HG03025 (cell line): ENCODE data around the gene BTBD9.

Experiments
- ATAC-seq: cut with Tn5 transposase; IDR thresholded peaks from one replicate; pipeline ENCODE4 v1.9.1; 2021; ENCODE audit warnings: mild to moderate bottlenecking, moderate library complexity; ENCODE audit not compliant: unreplicated experiment, low FRiP score

The BTBD9 gene

DNA sequence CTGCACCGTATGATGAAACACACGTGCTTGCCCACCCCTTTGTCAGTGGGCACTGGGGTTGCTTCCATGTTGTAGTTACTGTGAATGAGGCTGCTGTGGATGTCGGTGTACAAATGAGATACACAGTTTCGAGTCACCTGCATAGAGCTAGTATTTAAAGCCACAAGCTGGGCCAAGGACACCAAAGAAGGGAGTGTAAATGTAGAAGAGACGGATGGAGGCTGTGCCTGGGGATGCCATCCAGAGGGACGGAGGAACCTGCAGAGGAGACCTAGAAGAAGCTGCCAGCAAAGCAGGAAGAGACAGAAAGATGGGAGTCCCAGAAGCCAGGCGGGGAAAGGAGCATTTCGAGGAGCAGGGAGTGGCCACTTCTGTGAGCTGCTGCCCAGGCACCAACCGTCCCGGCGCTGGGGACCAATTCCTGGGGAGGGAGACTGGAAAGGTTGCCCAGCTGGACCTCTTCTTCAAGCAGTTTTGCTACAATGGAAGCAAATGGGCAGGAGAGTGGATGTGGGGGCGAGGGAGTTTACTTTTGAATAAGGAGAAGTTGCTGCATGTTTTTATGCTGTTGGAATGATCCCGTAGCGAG lies 480.9 kb downstream of the BTBD9 start:
- ATAC-seq: no peak

DNA sequence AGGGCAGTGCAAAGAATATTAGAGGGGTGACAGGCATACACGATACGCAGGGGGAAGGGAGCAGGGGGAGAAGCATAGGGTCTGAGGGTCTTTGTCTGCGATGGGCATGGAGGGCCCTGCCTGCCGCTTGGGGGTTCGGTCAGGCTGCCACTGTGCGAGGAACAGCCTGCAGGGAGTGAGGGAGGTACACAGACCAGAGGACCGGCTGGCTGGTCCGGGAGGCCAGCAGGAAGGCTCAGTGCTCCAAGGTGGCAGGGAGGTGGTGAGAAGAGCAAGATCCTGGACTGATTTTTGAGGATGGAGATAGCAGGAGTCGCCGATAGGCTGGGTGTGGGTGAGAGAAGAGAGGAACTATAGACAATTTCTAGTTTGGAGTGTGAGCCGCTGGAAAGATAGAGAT lies 481.8 kb downstream of the BTBD9 start:
- ATAC-seq: no peak

DNA sequence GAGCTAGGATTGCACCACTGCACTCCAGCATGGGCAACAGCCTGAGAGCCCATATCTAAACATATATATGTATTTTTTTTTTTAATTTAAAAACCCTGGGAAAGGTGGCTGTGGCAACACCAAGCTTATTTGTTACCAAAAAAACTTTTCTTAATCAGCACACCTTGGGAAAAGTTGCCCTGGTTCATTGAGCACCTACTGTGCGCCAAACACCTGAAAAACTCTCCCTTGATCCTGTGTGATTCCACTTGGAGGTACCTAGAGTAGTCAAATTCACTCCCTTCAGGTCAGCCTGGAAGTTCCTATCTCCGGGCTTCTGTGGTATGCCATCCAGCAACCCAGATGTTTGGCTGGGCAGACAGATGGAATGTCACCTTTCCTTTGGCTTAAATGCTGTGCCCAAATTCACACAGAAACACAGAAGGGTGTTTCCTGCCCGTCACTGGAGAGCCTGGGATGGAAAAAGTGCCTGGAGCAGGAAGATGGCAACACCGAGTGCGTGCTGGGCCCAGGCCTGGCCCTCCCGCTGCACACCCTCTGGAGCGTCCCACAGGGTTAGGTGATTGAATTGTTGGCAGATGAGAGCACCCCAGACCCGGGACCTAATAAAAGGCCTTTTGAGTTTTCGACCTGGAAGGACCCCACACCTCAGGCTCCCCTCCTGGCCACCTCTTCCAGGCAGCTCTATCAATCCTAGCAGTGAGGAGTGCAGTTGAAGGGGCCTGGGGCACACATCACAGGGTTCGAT lies 482.7 kb downstream of the BTBD9 start:
- no peak for ATAC-seq

DNA sequence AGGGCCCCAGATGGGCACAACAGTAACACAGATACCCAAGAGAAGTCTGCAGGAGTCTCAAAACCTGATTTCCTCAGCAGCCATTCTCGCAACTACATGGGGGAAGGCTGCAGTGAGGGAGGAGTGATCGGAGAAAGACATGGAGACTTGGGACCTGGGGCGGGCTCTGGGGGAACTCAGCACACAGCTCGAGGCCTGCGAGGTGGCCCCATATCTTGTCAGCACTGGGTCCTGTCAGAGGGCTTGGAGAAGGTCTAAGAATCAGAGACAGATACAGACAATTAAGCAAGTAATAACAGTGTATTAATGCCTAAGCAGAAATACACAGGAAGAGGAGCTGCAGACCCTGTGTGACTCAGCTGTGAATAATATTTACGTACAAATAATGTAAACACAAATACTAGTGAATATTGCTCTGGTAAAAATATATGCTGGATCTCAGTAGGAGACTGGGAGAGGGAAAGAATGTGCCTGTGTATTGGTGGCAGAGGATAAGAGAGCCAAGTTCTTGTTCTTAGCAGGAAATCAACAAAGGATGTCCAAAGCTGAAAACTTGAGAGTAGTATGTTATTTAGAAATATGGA lies 484.0 kb downstream of the BTBD9 start:
- no peak for ATAC-seq

DNA sequence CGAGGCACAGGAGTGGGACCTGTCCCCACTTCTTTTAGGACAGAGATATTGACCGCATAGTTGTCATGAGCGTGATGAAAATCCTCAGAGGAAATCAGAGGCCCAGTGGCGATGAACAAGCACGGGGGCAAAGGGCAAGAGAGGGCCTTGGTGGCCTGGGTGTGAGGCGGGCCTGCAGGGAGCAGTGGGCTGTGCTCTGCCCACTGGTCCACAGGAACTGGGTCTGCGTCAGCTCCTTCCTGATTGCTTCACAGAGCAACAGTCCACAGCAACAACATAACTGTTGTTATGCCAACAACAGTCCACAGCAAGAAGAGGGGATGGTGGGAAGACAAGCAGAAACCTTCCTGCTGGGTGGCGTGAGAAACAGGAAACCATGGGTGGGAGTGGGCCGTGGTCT lies 484.6 kb downstream of the BTBD9 start:
- ATAC-seq: no peak

DNA sequence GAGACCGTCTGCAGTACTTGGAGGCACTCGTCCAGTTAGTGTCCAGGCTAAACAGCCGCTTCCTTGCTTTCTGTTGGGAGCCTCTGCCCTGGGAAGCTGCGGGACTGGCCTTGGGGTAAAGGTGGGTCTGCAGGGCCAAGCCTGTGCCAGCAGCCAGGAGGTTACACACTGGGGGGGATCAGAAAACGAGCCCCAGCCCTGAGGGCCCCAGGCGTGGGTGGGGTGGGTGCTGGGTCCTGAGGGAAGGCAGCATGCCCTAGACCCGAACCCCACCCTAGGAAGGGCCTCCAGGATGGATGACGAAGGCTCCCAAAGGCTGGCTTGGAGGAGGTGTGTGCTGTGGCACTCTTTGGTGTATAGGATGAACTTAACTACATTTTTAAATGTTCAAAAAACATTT lies 485.0 kb downstream of the BTBD9 start:
- no peak for ATAC-seq

DNA sequence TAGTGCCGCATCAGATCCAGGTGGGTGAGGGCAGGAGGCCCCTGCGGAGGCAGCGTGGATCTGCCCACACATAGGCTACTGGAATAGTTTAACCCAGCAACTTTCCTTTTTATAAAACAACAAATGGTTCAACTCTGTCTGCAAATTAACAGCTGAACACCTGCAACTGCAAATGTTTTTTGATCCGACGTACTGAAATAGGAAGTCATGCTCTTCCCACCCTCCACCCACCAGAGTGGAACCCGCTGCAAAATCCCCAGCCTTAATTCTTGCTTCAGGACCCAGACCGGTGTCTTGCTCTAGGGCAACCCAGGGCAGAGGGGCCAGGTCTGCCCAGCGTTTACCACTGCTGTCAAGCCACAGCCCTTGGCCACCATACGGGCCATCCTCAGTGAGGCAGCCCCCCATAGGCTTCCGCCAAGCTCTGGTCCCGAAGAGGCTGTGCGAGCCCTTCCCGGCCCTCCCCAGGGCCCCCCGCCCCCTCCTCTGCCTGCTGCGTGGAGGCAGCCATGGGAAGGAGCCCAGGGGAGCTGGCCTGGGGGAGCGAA lies 485.9 kb downstream of the BTBD9 start:
- no peak for ATAC-seq

DNA sequence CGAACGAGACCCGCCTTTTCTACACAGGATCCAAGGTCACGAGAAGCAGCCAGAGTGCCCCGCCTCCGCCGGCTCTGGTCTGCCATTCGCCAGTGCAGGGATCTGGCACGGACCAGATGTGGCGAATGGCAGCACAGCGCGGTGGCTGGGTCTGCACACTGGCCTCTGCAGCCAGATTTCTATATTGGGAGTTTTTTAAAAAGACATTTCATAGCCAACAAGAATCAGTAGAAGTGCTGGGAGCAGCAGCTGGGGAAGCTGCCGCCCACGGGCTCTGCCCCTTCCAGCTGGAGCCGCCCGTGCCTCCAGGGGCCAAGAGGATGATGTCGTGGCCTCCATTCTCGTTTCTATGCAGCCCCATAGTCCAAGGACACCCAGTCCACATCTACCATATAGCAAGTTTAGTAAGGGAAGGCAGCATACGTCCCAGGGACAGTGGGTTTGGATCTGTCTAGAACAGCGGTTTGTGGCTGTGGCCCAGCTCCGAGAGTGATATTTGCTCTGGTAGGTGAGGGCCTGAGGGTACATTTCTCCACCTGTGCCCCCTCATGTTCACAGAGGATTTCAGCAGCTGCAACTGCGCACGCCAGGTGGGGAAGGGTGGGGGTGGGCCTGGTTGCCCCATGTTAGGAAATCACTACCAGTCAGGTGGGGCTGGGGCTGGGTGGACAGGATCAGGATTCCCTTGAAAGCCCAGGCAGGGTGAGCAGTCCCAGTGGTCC lies 486.5 kb downstream of the BTBD9 start:
- no peak for ATAC-seq

DNA sequence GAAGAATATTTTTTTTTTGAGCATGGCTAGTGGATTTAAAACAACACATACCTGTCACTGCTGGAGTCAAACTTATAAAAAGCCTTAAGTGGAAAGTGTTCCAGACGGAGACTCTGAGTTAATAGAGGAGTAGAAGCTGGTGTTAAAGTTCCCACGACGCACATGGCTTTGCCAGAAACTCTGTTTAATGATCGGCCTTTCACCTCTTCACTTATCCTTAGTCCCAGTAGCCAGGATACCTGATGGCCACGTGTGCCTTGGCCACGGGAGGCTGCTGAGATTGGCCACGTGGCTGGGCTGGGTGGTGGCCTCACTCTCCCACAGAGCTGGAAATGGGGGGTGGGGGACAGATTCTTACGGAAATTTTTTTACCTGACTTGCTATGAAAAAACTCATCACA lies 487.1 kb downstream of the BTBD9 start:
- no peak for ATAC-seq

DNA sequence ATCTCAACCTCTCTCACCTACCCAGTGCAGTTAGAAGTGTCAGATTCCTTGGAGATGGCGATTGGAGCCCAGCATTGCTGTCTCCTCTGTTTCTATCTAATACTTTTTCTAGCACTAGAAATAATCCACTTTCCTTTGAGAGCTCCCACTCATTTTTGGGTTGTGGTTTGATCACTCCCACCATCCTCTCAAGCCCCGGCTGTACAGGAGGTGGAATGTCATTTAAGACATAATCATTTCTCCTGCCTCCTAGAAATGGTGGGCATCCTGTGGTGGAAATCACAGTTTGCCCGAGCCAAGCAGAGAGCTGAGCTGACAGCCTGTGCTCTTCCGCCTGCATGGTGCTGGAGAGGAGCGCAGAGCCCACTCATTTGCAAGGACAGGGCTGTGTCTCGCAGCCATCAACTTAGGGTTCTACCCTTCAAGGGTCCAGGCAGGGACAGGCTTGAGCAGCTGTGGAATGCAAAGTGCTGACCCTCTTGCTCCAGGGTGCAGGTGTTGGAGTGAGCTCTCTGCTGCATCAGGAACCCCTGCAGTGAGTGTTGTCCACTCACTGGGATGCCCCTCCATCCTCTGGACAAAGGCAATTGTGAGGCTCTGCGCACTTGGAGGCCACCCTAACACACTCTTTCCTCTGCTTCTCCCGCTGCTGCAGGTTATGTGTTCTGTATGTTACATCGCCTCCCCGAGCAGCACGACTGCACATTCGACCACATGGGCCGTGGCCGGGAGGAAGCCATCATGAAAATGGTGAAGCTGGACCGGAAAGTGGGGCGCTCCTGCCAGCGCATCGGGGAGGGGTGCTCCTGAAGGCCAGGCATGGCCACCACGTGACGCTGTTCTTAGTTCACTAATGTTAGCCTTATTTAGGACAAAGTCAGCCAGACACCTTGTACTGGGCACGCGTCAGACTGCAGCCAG lies 487.9 kb downstream of the BTBD9 start:
- no peak for ATAC-seq

DNA sequence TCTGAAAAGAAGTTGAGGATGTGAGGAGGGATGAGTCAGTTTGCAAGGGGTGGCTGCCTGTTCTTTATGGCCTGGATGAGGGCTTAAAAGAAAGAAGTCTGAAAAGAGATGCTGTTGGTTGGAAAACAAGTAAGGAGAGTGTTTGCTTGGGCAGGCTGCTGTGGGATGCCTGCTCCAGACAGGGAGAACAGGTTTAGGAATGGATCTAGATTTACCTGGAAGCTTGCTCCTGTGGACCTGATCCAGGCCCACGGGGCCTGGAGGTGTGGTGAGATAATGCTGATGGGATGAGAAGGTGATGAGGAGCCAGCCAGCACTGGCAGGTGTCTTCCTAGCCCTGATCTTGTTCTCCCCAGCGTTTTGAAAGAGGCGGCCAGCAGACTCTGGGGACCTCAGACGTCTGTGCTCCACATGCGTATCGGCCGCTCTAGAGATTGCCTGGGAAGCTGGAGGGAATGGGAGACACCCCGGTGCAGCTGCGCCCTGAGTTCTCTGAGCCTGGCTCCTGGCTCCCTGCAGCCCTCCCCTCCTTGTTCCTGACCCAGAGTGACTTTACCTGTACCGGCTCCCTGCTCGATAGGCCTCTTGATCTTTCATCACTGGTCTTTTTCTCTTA lies 488.9 kb downstream of the BTBD9 start:
- no peak for ATAC-seq

DNA sequence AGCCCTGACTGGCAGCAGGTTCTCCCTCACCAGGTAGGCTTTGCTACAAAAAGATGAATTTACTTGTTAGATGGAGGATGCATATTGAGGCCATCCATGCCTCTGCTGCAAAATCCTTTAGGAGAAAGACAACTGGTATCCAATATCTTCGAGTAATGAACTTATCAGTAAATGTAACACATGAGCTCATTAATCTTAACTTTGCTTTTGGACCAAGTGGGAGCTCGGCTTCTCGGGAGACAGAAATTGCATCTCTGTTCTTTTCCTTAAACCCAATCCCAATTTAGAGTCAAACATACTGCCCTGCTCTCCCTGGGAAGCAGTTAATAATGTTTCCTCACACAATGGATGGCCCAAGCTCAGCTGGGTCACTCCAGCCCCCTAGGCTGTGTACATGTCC lies 489.7 kb downstream of the BTBD9 start:
- ATAC-seq: no peak

DNA sequence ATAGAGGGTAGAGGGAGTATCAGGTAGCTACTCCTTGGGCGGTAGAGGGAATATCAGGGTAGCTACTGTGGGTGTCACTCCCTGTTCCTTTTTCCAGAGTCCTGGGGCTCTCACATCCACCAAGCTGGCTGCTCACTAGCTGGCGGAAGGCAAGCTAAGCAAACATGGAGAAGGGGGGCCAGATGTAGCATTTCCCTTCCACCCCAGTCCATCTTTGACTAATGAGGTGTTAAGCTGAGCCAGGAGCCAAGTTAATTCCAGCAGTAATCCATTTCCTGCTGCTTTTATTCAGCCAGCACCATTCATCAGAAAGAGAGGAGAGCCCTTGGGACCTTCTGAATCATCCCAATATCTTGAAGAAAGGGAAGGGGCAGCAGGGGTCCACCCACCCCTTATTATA lies 490.2 kb downstream of the BTBD9 start:
- no peak for ATAC-seq

DNA sequence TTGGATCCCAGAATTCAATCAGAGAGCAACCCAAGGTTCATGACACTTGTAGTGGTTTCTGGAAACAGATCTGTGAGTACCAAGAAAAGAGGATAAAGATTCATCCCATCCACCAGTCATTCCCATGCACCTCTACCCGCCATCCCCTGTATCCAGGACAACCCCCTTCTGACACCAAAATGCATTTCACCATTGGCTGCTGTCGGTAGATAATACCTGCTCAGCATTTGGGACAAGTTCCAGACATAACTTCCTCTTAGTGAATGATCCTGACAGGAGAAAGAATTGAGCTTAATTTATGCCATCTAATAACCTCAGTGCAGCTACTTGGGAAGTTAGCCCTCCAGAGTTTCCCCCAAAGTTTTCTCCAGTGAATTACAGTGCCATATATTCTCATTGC lies 491.1 kb downstream of the BTBD9 start:
- ATAC-seq: no peak

DNA sequence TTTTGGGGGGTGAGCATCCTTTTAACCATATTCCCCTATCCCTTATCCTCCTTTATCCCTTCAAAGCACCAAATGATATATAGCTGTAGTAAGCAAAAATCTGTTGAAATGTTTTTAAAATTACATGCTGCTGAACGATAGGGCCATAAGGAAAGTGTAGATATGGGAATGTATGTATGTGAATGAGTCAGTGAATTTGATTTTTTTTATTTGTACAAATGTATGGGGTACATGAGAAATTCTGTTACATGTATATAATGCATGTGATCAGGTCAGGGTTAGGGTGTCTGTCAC lies 493.0 kb downstream of the BTBD9 start:
- no peak for ATAC-seq

DNA sequence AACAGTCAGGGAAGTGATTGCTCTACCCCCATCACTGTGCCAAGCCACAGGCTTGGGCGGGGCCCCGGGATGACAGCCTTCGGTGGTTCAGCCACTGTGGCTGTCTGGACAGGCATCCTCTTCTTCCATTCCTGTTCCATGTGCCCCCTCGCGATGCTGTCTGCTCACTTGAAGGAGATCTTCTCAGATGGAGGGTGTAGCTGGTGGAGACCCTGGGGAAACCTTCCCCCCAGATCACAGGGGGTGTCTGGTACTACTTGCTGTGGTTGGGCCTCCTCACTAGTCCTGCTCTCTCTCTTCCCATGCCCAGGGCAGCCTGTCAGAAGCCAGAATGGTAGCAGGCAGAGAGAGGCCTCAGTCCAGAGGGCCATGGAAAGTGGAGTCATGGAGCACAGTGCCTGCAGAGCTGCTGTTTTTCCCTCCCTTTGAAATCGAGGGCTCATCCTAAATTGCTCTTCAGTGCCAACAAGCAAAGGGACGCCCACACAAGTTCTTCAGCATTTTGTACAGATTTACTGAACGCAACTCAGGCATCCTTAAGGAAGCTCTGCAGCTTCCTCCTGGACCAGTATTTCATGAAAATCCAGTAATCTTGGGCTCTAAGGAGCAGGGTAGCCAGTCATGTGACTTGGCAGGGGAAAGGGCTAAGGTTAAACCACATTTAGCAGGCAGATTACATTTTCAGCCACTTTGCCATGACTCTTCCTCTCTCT lies 493.6 kb downstream of the BTBD9 start:
- ATAC-seq: no peak

DNA sequence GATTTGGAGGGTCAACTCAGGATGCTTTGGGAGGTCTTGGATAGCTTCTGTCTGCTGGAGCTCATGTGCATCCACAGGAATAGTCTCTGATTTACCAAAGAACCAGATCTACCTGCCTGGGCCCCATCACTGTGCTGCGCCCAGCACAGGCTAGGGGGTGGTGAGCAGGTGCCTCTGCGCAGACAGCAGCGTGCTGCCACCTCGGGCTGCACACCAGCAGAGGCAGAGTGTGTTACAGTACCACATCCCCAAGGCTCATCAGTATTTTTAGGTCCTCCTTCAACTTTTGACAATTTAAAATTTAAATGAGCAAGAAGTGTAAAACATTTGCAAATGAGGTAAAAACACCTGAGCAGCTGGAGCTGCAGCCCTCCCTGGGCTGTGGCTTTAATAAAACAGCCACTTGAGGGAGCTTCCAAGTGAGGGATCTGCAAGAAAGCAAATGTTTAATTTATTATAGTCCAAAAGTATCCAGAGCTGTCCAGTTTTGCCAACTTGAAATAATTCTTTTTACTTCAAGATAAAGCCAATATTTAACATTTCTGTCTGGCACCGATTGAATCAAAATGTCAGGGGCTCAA lies 495.3 kb downstream of the BTBD9 start:
- ATAC-seq: no peak

DNA sequence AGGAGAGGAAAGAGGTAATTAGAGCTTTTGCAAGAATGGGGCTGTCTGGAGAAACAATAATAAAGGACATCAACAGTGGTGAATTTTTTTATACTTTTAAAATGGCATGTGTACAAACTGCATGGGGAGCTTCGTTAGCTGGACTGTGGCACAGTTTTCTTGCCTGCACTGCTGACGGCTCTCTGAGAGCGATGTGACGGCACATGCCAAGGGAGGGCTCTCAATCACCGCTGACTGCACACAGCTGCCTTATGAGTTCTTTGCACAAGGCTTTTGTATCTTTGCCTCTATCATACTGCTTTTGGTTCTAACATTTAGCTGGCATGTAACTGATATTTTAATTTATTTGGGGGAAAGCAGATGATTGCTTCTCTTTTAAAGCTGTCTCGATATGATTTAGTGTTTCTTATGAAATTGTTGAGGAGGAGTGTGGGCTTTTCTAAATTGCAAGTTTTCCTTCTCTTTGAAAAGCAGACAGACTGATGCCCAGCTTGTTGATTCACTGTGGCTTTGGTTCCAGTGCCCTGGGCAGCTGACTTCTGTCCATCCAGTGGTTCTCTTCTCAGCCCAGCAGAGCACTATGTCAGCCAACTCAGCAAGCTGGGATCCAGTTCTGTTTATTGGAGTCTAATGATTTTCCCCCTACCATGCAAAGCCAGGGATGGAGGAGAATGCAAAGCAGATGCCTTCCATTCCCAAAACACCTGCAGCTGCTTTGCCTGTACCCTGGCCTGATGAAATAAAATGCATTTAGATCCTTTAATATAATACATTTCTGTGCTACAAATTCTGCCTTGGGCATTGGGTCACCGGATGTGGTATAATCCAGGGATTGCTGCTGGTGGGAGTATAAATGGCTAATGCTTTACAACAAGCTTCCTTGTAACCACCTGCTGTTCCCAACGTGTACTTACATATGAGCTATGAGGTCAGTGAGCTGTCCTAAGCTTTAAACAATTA lies 496.3 kb downstream of the BTBD9 start:
- no peak for ATAC-seq
